Keratinocyte (primary cell): Measurements from ENCODE around the gene NPFFR2. TPM values are rescaled to one million over a fixed set of nuclear protein-coding genes. Genes with fewer than 3 reads are reported as not detected.

Experiments used
- DNase-seq: peaks from one replicate; pipeline ENCODE4 v3.0.0-alpha.2; 2011; ENCODE audit warnings: low read depth, missing footprints, low spot score
- FAIRE-seq: peaks from 2 replicates; lab custom pipeline; 2011; peaks lifted over from hg19 to GRCh38; lab: Jason Lieb, UNC
- H2AFZ ChIP-seq: 2 replicates; pipeline ENCODE4 v1.6.0; 2012; ENCODE audit warnings: low read length, control low read depth, inconsistent platforms; ENCODE audit not compliant: control insufficient read depth
- H3K27ac ChIP-seq: 2 replicates; pipeline ENCODE4 v1.5.1; 2011; ENCODE audit warnings: low read length; ENCODE audit not compliant: control insufficient read depth, insufficient read depth
- H3K27me3 ChIP-seq: 3 replicates; pipeline ENCODE4 v1.6.0; 2011; ENCODE audit warnings: low read length; ENCODE audit not compliant: control insufficient read depth, insufficient read depth; ENCODE audit errors: extremely low read depth
- H3K36me3 ChIP-seq, 2 experiments: 2 replicates in 1 of 2; 3 replicates in 1 of 2; pipeline ENCODE4 v1.5.1; 2011; ENCODE audit warnings: low read length in 2 of 2, mild to moderate bottlenecking in 1 of 2; ENCODE audit not compliant: control insufficient read depth in 2 of 2, insufficient read depth in 2 of 2; ENCODE audit errors: extremely low read depth in 1 of 2
- H3K4me1 ChIP-seq: 3 replicates; pipeline ENCODE4 v1.5.1; 2011; ENCODE audit warnings: low read length; ENCODE audit not compliant: control insufficient read depth, insufficient read depth; ENCODE audit errors: extremely low read depth
- H3K4me2 ChIP-seq: 3 replicates; pipeline ENCODE4 v1.6.0; 2011; ENCODE audit warnings: low read depth, low read length; ENCODE audit not compliant: control insufficient read depth, insufficient read depth; ENCODE audit errors: extremely low read depth
- H3K4me3 ChIP-seq, 3 experiments: fragments of 200-600 bp in 1 of 3; sonication (generic) in 1 of 3; 2 replicates in 2 of 3; 3 replicates in 1 of 3; pipeline ENCODE4 v1.5.1; 2011 to 2016; ENCODE audit warnings: low read length in 3 of 3, mild to moderate bottlenecking in 3 of 3, control low read depth in 2 of 3, inconsistent platforms in 1 of 3, low read depth in 1 of 3, mixed read lengths in 1 of 3, mixed run types in 1 of 3, moderate library complexity in 1 of 3; ENCODE audit not compliant: control insufficient read depth in 2 of 3, insufficient read depth in 2 of 3; ENCODE audit errors: extremely low read depth in 1 of 3
- H3K79me2 ChIP-seq: 2 replicates; pipeline ENCODE4 v1.6.0; 2012; ENCODE audit warnings: low read length; ENCODE audit not compliant: control insufficient read depth, insufficient read depth
- H3K9ac ChIP-seq: 3 replicates; pipeline ENCODE4 v1.6.0; 2011; ENCODE audit warnings: low read length; ENCODE audit not compliant: control insufficient read depth, insufficient read depth; ENCODE audit errors: extremely low read depth
- H3K9me1 ChIP-seq: 3 replicates; pipeline ENCODE4 v1.6.0; 2011; ENCODE audit warnings: low read length; ENCODE audit not compliant: control insufficient read depth, insufficient read depth; ENCODE audit errors: extremely low read depth
- H3K9me3 ChIP-seq: 2 replicates; pipeline ENCODE4 v1.5.1; 2012; ENCODE audit warnings: low read depth, low read length; ENCODE audit not compliant: control insufficient read depth
- H4K20me1 ChIP-seq: 3 replicates; pipeline ENCODE4 v1.6.0; 2011; ENCODE audit warnings: low read length; ENCODE audit not compliant: control insufficient read depth, insufficient read depth; ENCODE audit errors: extremely low read depth
- CTCF ChIP-seq, 3 experiments: IDR thresholded peaks in 1 of 3; conservative IDR thresholded peaks in 1 of 3; optimal IDR thresholded peaks in 1 of 3; 2 replicates in 2 of 3; 3 replicates in 1 of 3; pipeline versions ENCODE3 to v1.5.1; 2011; ENCODE audit warnings: low read length in 3 of 3, mild to moderate bottlenecking in 3 of 3, moderate library complexity in 2 of 3, control low read depth in 1 of 3, inconsistent platforms in 1 of 3; ENCODE audit not compliant: insufficient read depth in 2 of 3; ENCODE audit errors: extremely low read depth in 1 of 3
- EZH2 ChIP-seq: IDR thresholded peaks from one replicate; pipeline ENCODE4 v1.6.1; 2012; ENCODE audit warnings: inconsistent platforms, mild to moderate bottlenecking, low read length, moderate library complexity
- dilution Hi-C: fragments of 300-500 bp; cut with MboI; formaldehyde crosslinking; loops from one replicate; pipeline ENCODE4 v1.7.0; 2020; ENCODE audit warnings: low sequenced_read_pairs; ENCODE audit not compliant: extremely low pct_ligation_motif_present
- polyA plus RNA-seq, 5 experiments: library from polyadenylated mRNA; depleted of rRNA in 3 of 5; stranded (reverse) in 3 of 5; stranded (forward) in 1 of 5; unstranded in 1 of 5; fragments of >200 nt; gene quantifications; 1 replicate in 1 of 5; 2 replicates in 3 of 5; 3 replicates in 1 of 5; pipeline versions ENCODE4 v1.2.1 to v1.2.3, GENCODE V29; 2011 to 2012; ENCODE audit warnings: missing spikeins in 2 of 5, low read depth in 1 of 5, low replicate concordance in 1 of 5

The NPFFR2 gene
- polyA plus RNA-seq, 1 donor (not counting 4 experiments of a cell fraction or from before 2014, with no cell fraction given) = not detected

- TF ChIP-seq CTCF (optimal IDR thresholded peaks at IDR 0.05 in 1 of 3, IDR thresholded peaks at IDR 0.05 in 1 of 3, conservative IDR thresholded peaks at IDR 0.05 in 1 of 3; ENCODE audit: extremely low read depth in 1 of 3, insufficient read depth in 2 of 3, low read length in 3 of 3) (no peak), EZH2 (no peak)
- no peak for FAIRE-seq
Observed at GRCh38 chr4:72006586-72006985, 25.2 kb upstream of the NPFFR2 start.

GRCh38 chr4:72011906-72012305 lies 19.9 kb upstream of the NPFFR2 start:
- no peaks in the 10 kb centered on the region for H3K27me3 ChIP-seq
- no peak overlapping the region for H3K4me3 ChIP-seq
- FAIRE-seq (no peak), DNase-seq (no peak)
- dilution Hi-C loops = no loop called here
- H3K9me3 ChIP-seq = no peaks in the 10 kb centered on the region
- no peaks in the 10 kb centered on the region for H3K9me1 ChIP-seq
- H3K4me2 ChIP-seq = no peak overlapping the region
- H2AFZ ChIP-seq = no peak overlapping the region
- H3K79me2 ChIP-seq = no peaks in the 10 kb centered on the region
- H3K27ac ChIP-seq = no peak overlapping the region
- H3K4me1 ChIP-seq = no peaks in the 10 kb centered on the region
- no peaks in the 10 kb centered on the region for H3K36me3 ChIP-seq
- TF ChIP-seq CTCF (optimal IDR thresholded peaks at IDR 0.05 in 1 of 3, IDR thresholded peaks at IDR 0.05 in 1 of 3, conservative IDR thresholded peaks at IDR 0.05 in 1 of 3; ENCODE audit: extremely low read depth in 1 of 3, insufficient read depth in 2 of 3, low read length in 3 of 3) (no peak), EZH2 (no peak)
- no peaks in the 10 kb centered on the region for H4K20me1 ChIP-seq
- no peak overlapping the region for H3K9ac ChIP-seq

More at GRCh38 chr4:72006586-72006985, 25.2 kb upstream of the NPFFR2 start:
- H3K4me3 ChIP-seq = no peak overlapping the region
- no peaks in the 10 kb centered on the region for H3K9me3 ChIP-seq
- H3K4me1 ChIP-seq = no peaks in the 10 kb centered on the region
- H2AFZ ChIP-seq = no peak overlapping the region
- H3K27me3 ChIP-seq = no peaks in the 10 kb centered on the region
- no peaks in the 10 kb centered on the region for H3K36me3 ChIP-seq
- dilution Hi-C loops = no loop called here
- DNase-seq = no peak
- H3K9ac ChIP-seq = no peak overlapping the region
- H3K9me1 ChIP-seq = no peaks in the 10 kb centered on the region
- no peaks in the 10 kb centered on the region for H4K20me1 ChIP-seq
- H3K4me2 ChIP-seq = no peak overlapping the region
- no peaks in the 10 kb centered on the region for H3K79me2 ChIP-seq
- no peak overlapping the region for H3K27ac ChIP-seq
